SU-DHL-6 (cell line): Measurements from ENCODE around the gene PLXNA2.

Source experiments
- H2AFZ ChIP-seq: fragments of 200-600 bp; sonication (generic); 2 replicates; pipeline ENCODE4 v1.6.1; 2014; ENCODE audit warnings: low read depth, mild to moderate bottlenecking, moderate library complexity, mixed read lengths, antibody characterized with exemption, low read length; ENCODE audit not compliant: severe bottlenecking
- H3F3A ChIP-seq: fragments of 200-600 bp; shearing (Covaris generic); 2 replicates; pipeline ENCODE4 v1.6.0; 2016; ENCODE audit warnings: antibody characterized with exemption, mild to moderate bottlenecking; ENCODE audit not compliant: insufficient read depth
- H3K27ac ChIP-seq: fragments of 200-600 bp; sonication (generic); 2 replicates; pipeline ENCODE4 v1.5.1; 2016; ENCODE audit warnings: low read depth, mild to moderate bottlenecking, low read length, moderate library complexity, mixed read lengths
- H3K27me3 ChIP-seq: fragments of 200-600 bp; sonication (generic), shearing (Covaris generic); 2 replicates; pipeline ENCODE4 v1.6.0; 2014; ENCODE audit warnings: mild to moderate bottlenecking, low read length
- H3K36me3 ChIP-seq: fragments of 200-600 bp; sonication (generic); 2 replicates; pipeline ENCODE4 v1.6.1; 2014; ENCODE audit warnings: mild to moderate bottlenecking, low read length, mixed read lengths
- H3K4me2 ChIP-seq: fragments of 300-600, 200-600 bp; shearing (Covaris generic), sonication (generic); 2 replicates; pipeline ENCODE4 v1.6.0; 2014; ENCODE audit warnings: low read length, low read depth, mild to moderate bottlenecking; ENCODE audit not compliant: poor library complexity, severe bottlenecking
- H3K4me3 ChIP-seq: fragments of 200-600 bp; sonication (generic); 2 replicates; pipeline ENCODE4 v1.5.1; 2014; ENCODE audit warnings: antibody characterized with exemption, low read length, mild to moderate bottlenecking, mixed read lengths; ENCODE audit not compliant: insufficient read depth, poor library complexity, severe bottlenecking
- H3K79me2 ChIP-seq: fragments of 200-600 bp; sonication (generic); 2 replicates; pipeline ENCODE4 v1.6.1; 2014; ENCODE audit warnings: mild to moderate bottlenecking, low read length, moderate library complexity; ENCODE audit not compliant: insufficient read depth
- H3K9ac ChIP-seq: fragments of 200-600 bp; sonication (generic); 2 replicates; pipeline ENCODE4 v1.7.0; 2014; ENCODE audit warnings: mild to moderate bottlenecking, low read length
- H3K9me2 ChIP-seq: fragments of 200-600 bp; sonication (generic); replicated peaks from 2 replicates; pipeline ENCODE4 v1.6.1; 2014; ENCODE audit warnings: low read length; ENCODE audit not compliant: insufficient read depth
- H3K9me3 ChIP-seq: fragments of 200-600 bp; sonication (generic); 2 replicates; pipeline ENCODE4 v1.6.1; 2014; ENCODE audit warnings: low read length, mixed read lengths; ENCODE audit not compliant: insufficient read depth
- H4K20me1 ChIP-seq: fragments of 200-600 bp; sonication (generic); 2 replicates; pipeline ENCODE4 v1.6.1; 2014; ENCODE audit warnings: low read depth, mild to moderate bottlenecking, antibody characterized with exemption, low read length, moderate library complexity, mixed read lengths
- EZH2phosphoT487 ChIP-seq: fragments of 200-600 bp; sonication (generic), shearing (Covaris generic); conservative IDR thresholded peaks from 2 replicates; pipeline ENCODE4 v1.6.1; 2018; ENCODE audit warnings: mild to moderate bottlenecking, antibody characterized with exemption, low read length, moderate library complexity, mixed read lengths
- TF ChIP-seq, protein P1 (sequence below): fragments of 200-600 bp; sonication (generic); IDR thresholded peaks from one replicate; pipeline ENCODE4 v1.5.1; 2017; ENCODE audit warnings: antibody characterized with exemption, mild to moderate bottlenecking, low read length, moderate library complexity; ENCODE audit not compliant: insufficient read depth, poor library complexity, severe bottlenecking

PLXNA2 gene

GRCh38 chr1:208156310-208156709, 87.9 kb downstream of the PLXNA2 start:
- Histone ChIP-seq H3K27me3 (no peaks in the 10 kb centered on the region), H3K36me3 (no peaks in the 10 kb centered on the region), H3K4me3 (no peak overlapping the region), H4K20me1 (no peaks in the 10 kb centered on the region), H2AFZ (no peak overlapping the region), H3K9me3 (no peaks in the 10 kb centered on the region), H3K9ac (no peak overlapping the region), H3K79me2 (no peaks in the 10 kb centered on the region), H3F3A (no peaks in the 10 kb centered on the region), H3K27ac (no peak overlapping the region), H3K9me2 (no peaks in the 10 kb centered on the region), H3K4me2 (no peak overlapping the region)
- TF ChIP-seq, protein P1, sequence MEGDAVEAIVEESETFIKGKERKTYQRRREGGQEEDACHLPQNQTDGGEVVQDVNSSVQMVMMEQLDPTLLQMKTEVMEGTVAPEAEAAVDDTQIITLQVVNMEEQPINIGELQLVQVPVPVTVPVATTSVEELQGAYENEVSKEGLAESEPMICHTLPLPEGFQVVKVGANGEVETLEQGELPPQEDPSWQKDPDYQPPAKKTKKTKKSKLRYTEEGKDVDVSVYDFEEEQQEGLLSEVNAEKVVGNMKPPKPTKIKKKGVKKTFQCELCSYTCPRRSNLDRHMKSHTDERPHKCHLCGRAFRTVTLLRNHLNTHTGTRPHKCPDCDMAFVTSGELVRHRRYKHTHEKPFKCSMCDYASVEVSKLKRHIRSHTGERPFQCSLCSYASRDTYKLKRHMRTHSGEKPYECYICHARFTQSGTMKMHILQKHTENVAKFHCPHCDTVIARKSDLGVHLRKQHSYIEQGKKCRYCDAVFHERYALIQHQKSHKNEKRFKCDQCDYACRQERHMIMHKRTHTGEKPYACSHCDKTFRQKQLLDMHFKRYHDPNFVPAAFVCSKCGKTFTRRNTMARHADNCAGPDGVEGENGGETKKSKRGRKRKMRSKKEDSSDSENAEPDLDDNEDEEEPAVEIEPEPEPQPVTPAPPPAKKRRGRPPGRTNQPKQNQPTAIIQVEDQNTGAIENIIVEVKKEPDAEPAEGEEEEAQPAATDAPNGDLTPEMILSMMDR, result no peak
- no peak for TF ChIP-seq EZH2phosphoT487

- Histone ChIP-seq H4K20me1 (no peaks in the 10 kb centered on the region), H3K9ac (no peak overlapping the region), H3K79me2 (no peaks in the 10 kb centered on the region), H3K4me3 (no peak overlapping the region), H3K9me3 (no peaks in the 10 kb centered on the region), H3F3A (no peaks in the 10 kb centered on the region), H3K9me2 (no peaks in the 10 kb centered on the region), H3K4me2 (no peak overlapping the region), H3K27ac (no peak overlapping the region), H2AFZ (no peak overlapping the region), H3K27me3 (no peaks in the 10 kb centered on the region), H3K36me3 (no peaks in the 10 kb centered on the region)
- TF ChIP-seq, protein P1, result no peak
- no peak for TF ChIP-seq EZH2phosphoT487
These were observed 89.2 kb downstream of the PLXNA2 start for GRCh38 chr1:208154679-208155642.

DNA sequence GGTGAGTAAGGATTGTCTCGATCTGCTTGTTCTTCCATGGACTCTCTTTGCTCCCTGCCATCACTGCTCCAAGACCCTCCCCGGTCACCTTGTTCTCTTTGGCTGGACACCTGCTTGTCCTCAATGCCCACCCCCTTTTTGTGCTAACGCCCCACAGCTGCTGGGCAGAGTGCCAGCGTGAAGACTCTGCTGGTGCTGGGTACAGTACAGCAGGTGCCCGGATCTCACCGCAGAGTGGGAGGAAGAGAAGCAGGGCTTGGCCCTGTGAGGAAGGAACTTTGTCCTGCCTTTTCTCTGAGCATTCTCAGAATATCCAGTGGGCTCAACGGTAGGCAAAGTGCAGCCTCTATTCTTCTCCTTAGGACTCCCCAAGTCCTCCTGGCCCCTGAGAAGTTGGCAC, 90.1 kb downstream of the PLXNA2 start:
- Histone ChIP-seq H3F3A (no peaks in the 10 kb centered on the region), H3K9me2 (no peaks in the 10 kb centered on the region), H3K4me2 (no peak overlapping the region), H4K20me1 (no peaks in the 10 kb centered on the region), H3K4me3 (no peak overlapping the region), H3K9me3 (no peaks in the 10 kb centered on the region), H3K79me2 (no peaks in the 10 kb centered on the region), H3K27me3 (no peaks in the 10 kb centered on the region), H3K36me3 (no peaks in the 10 kb centered on the region), H3K9ac (no peak overlapping the region), H3K27ac (no peak overlapping the region), H2AFZ (no peak overlapping the region)
- TF ChIP-seq EZH2phosphoT487, result no peak

DNA sequence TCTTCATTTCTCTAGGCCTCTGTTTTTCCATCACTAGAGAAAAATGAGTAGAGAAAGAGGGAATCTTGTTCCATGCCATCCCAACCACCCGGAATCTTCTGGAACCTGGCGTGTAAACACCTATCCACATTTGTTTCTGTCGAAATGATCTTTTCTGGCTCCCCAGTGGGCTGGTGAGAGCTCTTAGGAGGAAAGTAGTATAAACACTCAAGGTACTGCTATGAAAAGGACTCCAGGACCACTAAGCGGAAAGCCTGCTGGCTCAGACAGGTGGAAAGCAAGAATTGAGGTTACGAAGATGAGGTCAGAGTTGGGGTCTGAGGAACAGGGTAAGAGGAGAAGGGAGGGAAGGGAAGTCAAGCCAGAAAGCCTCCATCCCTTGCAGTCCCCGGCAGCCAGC, 90.8 kb downstream of the PLXNA2 start:
- H3K36me3 ChIP-seq, result no peaks in the 10 kb centered on the region
- no peak overlapping the region for H2AFZ ChIP-seq
- TF ChIP-seq, protein P1, result no peak
- no peak for TF ChIP-seq EZH2phosphoT487
- no peaks in the 10 kb centered on the region for H3K27me3 ChIP-seq
- no peaks in the 10 kb centered on the region for H4K20me1 ChIP-seq
- no peaks in the 10 kb centered on the region for H3K9me3 ChIP-seq
- no peaks in the 10 kb centered on the region for H3K79me2 ChIP-seq
- no peak overlapping the region for H3K27ac ChIP-seq
- H3K9ac ChIP-seq, result no peak overlapping the region
- H3K4me3 ChIP-seq, result no peak overlapping the region
- H3K9me2 ChIP-seq, result no peaks in the 10 kb centered on the region
- H3F3A ChIP-seq, result no peaks in the 10 kb centered on the region
- no peak overlapping the region for H3K4me2 ChIP-seq
